ENCODE measurements around the gene MFNG.
A peak's percentile ranks its signal among the peaks of the same experiment; 100 is the strongest.

MFNG gene

GRCh38 chr22:37451218-37451617, 35.0 kb downstream of the MFNG start:
- TF ChIP-seq MYC (IDR thresholded peaks at IDR 0.05; ENCODE audit: low read depth, low read length) (no peak), POLR2A (IDR thresholded peaks at IDR 0.05; ENCODE audit: extremely low read depth, insufficient read length) (no peak), CTCF (IDR thresholded peaks at IDR 0.05; ENCODE audit: low read depth, low read length) (no peak), MAX (IDR thresholded peaks at IDR 0.05; ENCODE audit: low read depth, low read length) (no peak)
- no peak overlapping the region for H3K4me3 ChIP-seq (ENCODE audit: low read depth, low read length)
- DNase-seq (ENCODE audit: low read depth), result no peak

- no peak for TF ChIP-seq MYC (IDR thresholded peaks at IDR 0.05; ENCODE audit: low read depth, low read length)
- no peak for TF ChIP-seq MAX (IDR thresholded peaks at IDR 0.05; ENCODE audit: low read depth, low read length)
- no peak for TF ChIP-seq CTCF (IDR thresholded peaks at IDR 0.05; ENCODE audit: low read depth, low read length)
- no peak for TF ChIP-seq POLR2A (IDR thresholded peaks at IDR 0.05; ENCODE audit: extremely low read depth, insufficient read length)
- DNase-seq (ENCODE audit: low read depth), result peak; percentile 40
- H3K4me3 ChIP-seq (ENCODE audit: low read depth, low read length), result no peak overlapping the region
Observed at GRCh38 chr22:37449331-37450001, 36.7 kb downstream of the MFNG start.

- no peak overlapping the region for H3K4me3 ChIP-seq (ENCODE audit: low read depth, low read length)
- TF ChIP-seq MAX (IDR thresholded peaks at IDR 0.05; ENCODE audit: low read depth, low read length), result no peak
- no peak for DNase-seq (ENCODE audit: low read depth)
Observed at GRCh38 chr22:37448516-37449127, 37.6 kb downstream of the MFNG start.

- TF ChIP-seq MYC (IDR thresholded peaks at IDR 0.05; ENCODE audit: low read depth, low read length), result no peak
- no peak for TF ChIP-seq CTCF (IDR thresholded peaks at IDR 0.05; ENCODE audit: low read depth, low read length)
- no peak for TF ChIP-seq MAX (IDR thresholded peaks at IDR 0.05; ENCODE audit: low read depth, low read length)
- DNase-seq (ENCODE audit: low read depth), result no peak
- H3K4me3 ChIP-seq (ENCODE audit: low read depth, low read length), result no peak overlapping the region
Observed at GRCh38 chr22:37445501-37445900, 40.7 kb downstream of the MFNG start.

- TF ChIP-seq CTCF (IDR thresholded peaks at IDR 0.05; ENCODE audit: low read depth, low read length) (no peak), MAX (IDR thresholded peaks at IDR 0.05; ENCODE audit: low read depth, low read length) (no peak), MYC (IDR thresholded peaks at IDR 0.05; ENCODE audit: low read depth, low read length) (no peak), POLR2A (IDR thresholded peaks at IDR 0.05; ENCODE audit: extremely low read depth, insufficient read length) (no peak)
- DNase-seq (ENCODE audit: low read depth), result no peak
- H3K4me3 ChIP-seq (ENCODE audit: low read depth, low read length), result no peak overlapping the region
Observed at GRCh38 chr22:37443977-37444376, 42.2 kb downstream of the MFNG start.

- TF ChIP-seq CTCF (IDR thresholded peaks at IDR 0.05; ENCODE audit: low read depth, low read length), result no peak
- TF ChIP-seq MAX (IDR thresholded peaks at IDR 0.05; ENCODE audit: low read depth, low read length), result no peak
- TF ChIP-seq POLR2A (IDR thresholded peaks at IDR 0.05; ENCODE audit: extremely low read depth, insufficient read length), result no peak
- TF ChIP-seq MYC (IDR thresholded peaks at IDR 0.05; ENCODE audit: low read depth, low read length), result no peak
- no peak overlapping the region for H3K4me3 ChIP-seq (ENCODE audit: low read depth, low read length)
- no peak for DNase-seq (ENCODE audit: low read depth)
Observed at GRCh38 chr22:37443086-37443485, 43.1 kb downstream of the MFNG start.

All from NB4 (cell line).